ENCODE results near the gene RXRA. TPM values are rescaled to one million over a fixed set of nuclear protein-coding genes. Genes with fewer than 3 reads are reported as not detected.
A peak's percentile ranks its signal among the peaks of the same experiment; 100 is the strongest.

Gene RXRA
- total RNA-seq, 6 experiments from 2014 or later: 105 to 165 (median 131) TPM

DNA sequence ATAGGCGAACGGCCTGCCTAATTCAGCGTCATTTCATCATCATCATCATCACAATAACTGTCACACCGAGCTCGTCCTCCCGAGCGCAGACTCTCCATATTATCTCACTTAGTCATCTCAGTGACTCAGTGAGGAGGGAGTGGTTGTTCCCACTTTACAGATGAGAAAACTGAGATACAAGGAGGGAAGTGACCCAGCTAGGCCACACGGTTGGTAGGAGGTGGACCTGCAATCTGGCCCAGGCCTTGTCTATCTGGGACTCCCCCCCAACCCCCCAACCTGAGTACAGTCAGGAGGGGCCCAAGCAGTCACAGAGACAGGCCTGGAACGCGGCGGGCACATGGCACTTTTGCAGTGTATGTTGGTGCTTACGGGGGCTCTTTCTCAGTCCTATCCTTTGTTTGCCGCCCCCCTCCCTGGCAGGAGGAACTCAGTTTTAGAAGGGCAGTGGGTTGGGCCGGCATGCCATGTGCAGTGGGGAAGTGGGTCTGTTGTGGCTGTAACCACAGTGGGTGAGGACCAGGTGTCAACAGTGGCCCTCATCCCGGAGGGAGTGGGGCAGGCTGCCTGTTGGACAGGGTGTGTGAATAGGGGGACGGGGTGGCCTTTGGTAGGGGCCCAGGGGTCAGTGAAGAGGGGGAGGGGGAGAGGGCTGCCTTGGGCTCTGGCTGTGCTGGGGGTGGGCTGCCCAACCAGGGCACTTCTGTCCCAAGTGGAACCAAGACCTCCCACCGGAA, 1.7 kb upstream of the RXRA start:
- DNase-seq: peak; percentile 50 to 73 (median 60)
- TF ChIP-seq, protein P1, sequence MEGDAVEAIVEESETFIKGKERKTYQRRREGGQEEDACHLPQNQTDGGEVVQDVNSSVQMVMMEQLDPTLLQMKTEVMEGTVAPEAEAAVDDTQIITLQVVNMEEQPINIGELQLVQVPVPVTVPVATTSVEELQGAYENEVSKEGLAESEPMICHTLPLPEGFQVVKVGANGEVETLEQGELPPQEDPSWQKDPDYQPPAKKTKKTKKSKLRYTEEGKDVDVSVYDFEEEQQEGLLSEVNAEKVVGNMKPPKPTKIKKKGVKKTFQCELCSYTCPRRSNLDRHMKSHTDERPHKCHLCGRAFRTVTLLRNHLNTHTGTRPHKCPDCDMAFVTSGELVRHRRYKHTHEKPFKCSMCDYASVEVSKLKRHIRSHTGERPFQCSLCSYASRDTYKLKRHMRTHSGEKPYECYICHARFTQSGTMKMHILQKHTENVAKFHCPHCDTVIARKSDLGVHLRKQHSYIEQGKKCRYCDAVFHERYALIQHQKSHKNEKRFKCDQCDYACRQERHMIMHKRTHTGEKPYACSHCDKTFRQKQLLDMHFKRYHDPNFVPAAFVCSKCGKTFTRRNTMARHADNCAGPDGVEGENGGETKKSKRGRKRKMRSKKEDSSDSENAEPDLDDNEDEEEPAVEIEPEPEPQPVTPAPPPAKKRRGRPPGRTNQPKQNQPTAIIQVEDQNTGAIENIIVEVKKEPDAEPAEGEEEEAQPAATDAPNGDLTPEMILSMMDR (IDR thresholded peaks at IDR 0.05): no peak
- no peak for TF ChIP-seq POLR2A (IDR thresholded peaks at IDR 0.05)
- WGBS (ENCODE audit: insufficient coverage, low coverage, low lambda C conversion rate, missing lambda C conversion rate): 6% methylated on average over 7 of the region's 17 CpGs
- Histone ChIP-seq H3K4me3 (peak overlapping the region; percentile 55 to 94 (median 81)), H3K4me1 (peaks cover 0 to 58% (median 21%) of the 10 kb centered on the region in 4 donors), H3K27me3 (no peaks in the 10 kb centered on the region), H3K27ac (peak overlapping the region; percentile 99), H3K36me3 (no peaks in the 10 kb centered on the region), H3K9me3 (no peaks in the 10 kb centered on the region)
- intact Hi-C loops (cut with DNase I): loop anchor here (5.0 to 10.0 kb wide), 3 partner anchors 57 to 150 kb away; no protein-coding TSS in a partner anchor
- peak in 1 of 4 donors; percentile 1 for ATAC-seq

DNA sequence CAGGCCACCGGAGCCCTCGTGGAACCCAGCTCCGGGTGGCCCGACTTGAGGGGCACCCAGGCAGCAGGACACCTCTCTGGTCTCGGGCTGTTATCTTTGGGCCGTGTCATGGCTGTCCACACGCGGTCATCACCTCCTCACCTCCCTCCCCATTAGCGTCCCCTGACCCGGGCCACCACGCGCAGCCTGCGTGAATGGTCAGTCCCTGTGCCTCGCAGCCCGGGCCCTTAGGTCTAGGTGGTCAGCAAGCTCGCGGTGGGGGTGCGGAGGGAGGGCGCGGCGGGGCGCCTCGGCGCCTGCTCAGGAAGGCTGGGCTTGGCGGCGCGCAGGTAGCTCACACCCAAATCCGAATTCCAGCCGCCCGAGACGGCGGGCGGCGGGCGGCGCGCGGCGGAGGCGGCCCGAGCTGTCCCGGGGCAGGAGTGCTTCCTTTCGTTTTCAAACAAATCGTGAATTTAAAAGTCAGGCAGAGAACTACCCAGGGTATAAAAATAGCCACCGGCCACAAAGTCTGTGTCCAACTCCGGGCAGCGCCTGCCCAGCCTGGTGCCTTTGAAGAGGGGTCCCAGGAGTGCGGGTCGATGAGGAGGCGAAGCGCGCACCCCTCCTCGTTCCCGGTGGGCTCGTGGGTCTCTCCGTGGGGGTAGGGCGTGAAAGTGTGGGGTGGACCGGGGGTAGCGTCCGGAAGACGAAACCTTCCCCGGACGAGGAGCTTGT, 1.0 kb upstream of the RXRA start:
- H3K9me3 ChIP-seq: no peaks in the 10 kb centered on the region
- DNase-seq (peak; percentile 80 to 90 (median 88)), ATAC-seq (peak; percentile 4 to 8 (median 6))
- TF ChIP-seq, protein P1 (IDR thresholded peaks at IDR 0.05): no peak
- no peak for TF ChIP-seq POLR2A (IDR thresholded peaks at IDR 0.05)
- peak overlapping the region; percentile 55 to 94 (median 81) for H3K4me3 ChIP-seq
- WGBS (ENCODE audit: insufficient coverage, low coverage, low lambda C conversion rate, missing lambda C conversion rate): 0% methylated on average over 1 of the region's 63 CpGs
- H3K36me3 ChIP-seq: no peaks in the 10 kb centered on the region
- H3K4me1 ChIP-seq: peaks cover 0 to 62% (median 24%) of the 10 kb centered on the region in 4 donors
- intact Hi-C loops (cut with DNase I): loop anchor here (10.0 kb wide), 2 partner anchors 60 to 150 kb away; no protein-coding TSS in a partner anchor
- H3K27me3 ChIP-seq: no peaks in the 10 kb centered on the region
- peak overlapping the region; percentile 99 for H3K27ac ChIP-seq

DNA sequence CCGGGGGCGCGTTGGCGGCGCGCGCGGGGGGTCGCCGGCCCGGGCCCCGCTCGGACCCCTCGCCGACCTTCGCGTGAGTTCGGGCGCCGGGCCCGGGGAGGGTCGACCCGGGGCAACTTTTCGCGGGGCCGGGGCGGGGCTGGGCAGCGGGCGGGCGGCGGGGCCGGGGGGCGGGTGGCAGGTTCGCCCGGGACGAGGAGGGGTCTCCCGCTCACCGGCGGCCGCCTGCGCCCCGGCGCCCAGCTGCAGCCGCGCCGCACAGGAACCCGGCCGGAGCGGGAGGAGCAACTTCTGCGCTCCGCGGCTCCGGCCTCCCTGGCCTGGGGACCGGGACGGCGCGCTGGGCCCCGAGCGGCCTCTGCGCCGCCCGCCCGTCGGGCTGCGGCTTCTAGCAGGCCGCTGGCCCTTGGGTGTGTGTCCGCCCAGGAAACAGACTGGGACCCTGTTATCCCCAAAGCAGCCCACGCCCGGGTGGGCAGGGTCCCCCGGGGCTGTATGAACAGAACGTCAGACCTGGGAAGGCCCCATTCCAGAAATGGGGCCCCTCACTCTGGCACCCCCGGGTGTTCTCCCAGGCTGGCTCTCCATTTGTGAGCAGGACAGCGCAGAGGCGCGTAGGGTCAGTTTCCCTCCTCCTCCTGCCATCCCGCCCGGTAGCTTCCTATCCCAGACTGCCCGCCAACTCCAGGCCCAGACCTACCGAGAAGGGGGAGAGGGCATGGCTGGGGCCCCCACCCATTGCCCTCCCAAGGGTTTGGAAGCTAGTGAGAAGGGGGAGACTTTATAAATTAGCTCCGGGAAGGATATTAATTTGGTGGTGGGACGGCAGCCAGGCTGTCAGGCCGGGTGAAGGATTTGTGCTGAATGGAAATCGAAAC, 708 bp downstream of the RXRA start:
- WGBS (ENCODE audit: insufficient coverage, low coverage, low lambda C conversion rate, missing lambda C conversion rate): 0% methylated on average over 17 of the region's 83 CpGs
- intact Hi-C loops (cut with DNase I): loop anchor here (10.0 kb wide), 2 partner anchors 62 to 152 kb away; no protein-coding TSS in a partner anchor
- H3K4me3 ChIP-seq: peak overlapping the region; percentile 86 to 90 (median 90)
- no peaks in the 10 kb centered on the region for H3K9me3 ChIP-seq
- H3K27me3 ChIP-seq: no peaks in the 10 kb centered on the region
- ATAC-seq (no peak), DNase-seq (peak; percentile 54 to 70 (median 58))
- H3K4me1 ChIP-seq: peaks cover 0 to 63% (median 24%) of the 10 kb centered on the region in 4 donors
- H3K36me3 ChIP-seq: no peaks in the 10 kb centered on the region
- peak overlapping the region; percentile 96 to 99 (median 97) for H3K27ac ChIP-seq
- peak; percentile 14 for TF ChIP-seq POLR2A (IDR thresholded peaks at IDR 0.05)
- TF ChIP-seq, protein P1 (IDR thresholded peaks at IDR 0.05): no peak

DNA sequence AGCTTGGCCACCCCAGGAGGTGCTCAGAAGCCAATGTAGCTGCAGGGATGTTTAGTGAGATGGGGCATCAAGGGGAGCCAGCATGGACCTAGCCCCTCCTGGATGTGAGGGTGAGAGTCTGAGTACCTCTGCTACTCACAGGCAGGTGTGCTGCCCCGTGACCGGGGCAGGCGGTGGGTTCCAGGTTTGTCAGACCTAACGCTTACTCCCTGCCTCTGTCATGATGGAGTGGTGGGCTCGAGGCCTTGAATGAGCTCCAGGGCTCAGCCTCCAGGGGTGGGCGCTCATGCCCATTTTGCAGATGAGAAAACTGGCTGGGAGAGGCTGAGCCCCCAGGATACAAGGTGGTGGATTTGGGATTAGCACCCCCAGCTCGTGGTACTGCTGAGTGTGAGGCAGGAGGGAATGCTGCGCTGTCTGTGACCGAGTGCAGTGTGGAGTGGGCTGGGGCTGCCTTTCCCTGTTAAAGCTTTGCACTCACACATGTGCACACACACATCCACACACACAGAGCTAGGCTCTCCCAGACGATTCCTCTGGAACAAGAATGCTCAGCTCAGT, 1.5 kb downstream of the RXRA start:
- WGBS (ENCODE audit: insufficient coverage, low coverage, low lambda C conversion rate, missing lambda C conversion rate): 40% methylated on average over 1 of the region's 10 CpGs
- intact Hi-C loops (cut with DNase I): loop anchor here (10.0 kb wide), 2 partner anchors 63 to 153 kb away; no protein-coding TSS in a partner anchor
- ATAC-seq: no peak
- H3K9me3 ChIP-seq: no peaks in the 10 kb centered on the region
- no peaks in the 10 kb centered on the region for H3K27me3 ChIP-seq
- peak; percentile 26 to 55 (median 52) for DNase-seq
- no peak for TF ChIP-seq POLR2A (IDR thresholded peaks at IDR 0.05)
- TF ChIP-seq, protein P1 (IDR thresholded peaks at IDR 0.05): no peak
- peak overlapping the region; percentile 86 to 90 (median 90) for H3K4me3 ChIP-seq
- peak overlapping the region; percentile 96 to 99 (median 97) for H3K27ac ChIP-seq
- no peaks in the 10 kb centered on the region for H3K36me3 ChIP-seq
- peaks cover 0 to 63% (median 25%) of the 10 kb centered on the region in 4 donors for H3K4me1 ChIP-seq
